Ramos (cell line): ENCODE data around the gene CNTNAP2.

ENCODE experiments used
- in situ Hi-C: fragments of 300-500 bp; cut with MboI; formaldehyde crosslinking; loops from one replicate; pipeline ENCODE4 v1.14.3; 2022; ENCODE audit warnings: low sequenced_read_pairs; ENCODE audit not compliant: unreplicated experiment

The CNTNAP2 gene

DNA sequence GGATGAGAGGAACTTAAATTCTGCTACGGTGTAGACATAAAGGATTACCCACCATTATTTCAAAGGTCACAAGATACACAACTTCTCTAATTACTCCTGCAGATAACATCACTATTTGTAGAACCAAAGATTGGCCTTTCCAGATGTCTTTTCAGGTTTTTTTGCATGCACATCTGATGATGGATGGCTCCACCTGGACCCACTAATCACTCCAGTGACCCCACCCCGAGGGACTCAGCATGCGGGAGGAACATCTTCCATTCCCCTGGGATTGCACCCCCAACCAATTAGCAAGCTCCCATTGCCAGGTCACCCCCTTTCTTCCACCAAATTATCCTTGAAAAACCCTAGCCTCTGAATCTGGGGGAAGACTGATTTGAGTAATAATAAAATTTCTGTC is 608.9 kb downstream of the CNTNAP2 start:
- in situ Hi-C loops = no loop called here

DNA sequence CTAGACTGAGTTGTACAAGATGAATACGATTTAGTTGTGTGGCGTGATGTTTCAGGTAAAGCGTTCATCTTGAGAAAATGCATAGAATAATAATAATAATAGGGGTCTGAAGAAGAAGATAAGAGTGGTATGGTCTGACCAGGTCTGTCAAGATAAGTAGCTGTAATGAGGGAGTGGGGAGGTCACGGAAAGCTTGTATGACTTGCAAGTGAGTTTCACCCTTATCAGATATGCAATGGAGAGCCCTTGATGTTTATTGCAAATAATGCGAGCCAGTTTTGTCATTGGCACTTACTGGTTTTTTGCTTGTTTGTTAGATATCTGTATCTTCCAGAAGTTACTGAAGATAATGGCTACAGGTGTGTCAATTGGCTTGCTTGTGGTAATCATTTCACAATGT is 611.5 kb downstream of the CNTNAP2 start:
- in situ Hi-C loops = no loop called here

DNA sequence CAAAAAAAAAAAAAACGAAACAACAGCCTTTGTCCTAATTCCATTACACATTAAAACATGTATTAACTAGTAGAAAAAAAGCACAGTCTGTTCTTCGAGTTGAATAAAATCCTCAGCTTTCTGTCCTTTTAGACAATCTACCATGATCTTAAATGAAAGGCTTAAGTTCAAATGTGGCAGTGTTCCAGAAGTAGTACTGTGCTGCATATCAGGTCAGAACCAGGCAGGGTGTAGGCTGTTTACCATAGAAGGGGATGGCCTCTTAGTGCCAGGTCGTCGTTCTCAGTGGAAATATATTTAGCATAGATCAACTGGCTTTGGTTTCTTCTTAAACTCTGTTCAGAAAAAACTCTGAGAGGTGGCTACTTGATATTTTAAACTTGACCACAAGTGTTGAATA is 612.0 kb downstream of the CNTNAP2 start:
- in situ Hi-C loops = no loop called here

DNA sequence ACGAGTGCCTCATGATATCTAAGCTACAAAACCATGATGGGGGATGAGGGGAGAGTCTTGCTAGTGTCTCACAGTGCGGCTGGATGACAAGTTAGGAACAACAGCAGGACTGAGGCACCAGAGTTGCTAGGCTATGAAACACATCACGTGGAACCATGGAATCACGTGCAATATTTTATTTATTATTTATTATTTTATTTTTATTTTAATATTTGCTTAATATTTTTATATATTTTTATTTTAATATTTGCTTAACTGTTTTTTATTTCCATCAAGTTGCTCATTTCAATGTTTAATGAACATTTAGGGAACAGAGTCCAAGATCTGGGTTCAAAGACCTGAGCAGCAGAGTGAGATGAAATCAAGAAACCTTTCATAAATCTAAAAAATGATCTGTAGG is 614.6 kb downstream of the CNTNAP2 start:
- in situ Hi-C loops = no loop called here

DNA sequence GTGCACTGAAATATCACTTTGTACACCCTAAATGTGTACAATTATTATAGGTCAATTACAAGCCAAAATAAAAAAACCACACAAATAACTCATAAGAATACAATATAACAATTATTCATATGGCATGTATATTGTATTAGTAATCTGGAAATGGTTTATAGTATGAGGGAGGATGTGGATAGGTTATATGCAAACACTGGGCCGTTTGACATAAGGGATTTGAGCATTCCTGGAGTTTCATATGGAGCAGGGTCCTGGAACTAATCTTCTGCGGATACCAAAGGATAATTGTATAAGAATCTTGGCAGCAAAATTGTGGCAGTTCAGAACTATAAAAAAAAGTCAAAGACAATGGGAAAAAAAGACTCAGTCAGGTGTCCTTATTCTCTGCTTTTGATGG is 619.4 kb downstream of the CNTNAP2 start:
- in situ Hi-C loops = no loop called here

DNA sequence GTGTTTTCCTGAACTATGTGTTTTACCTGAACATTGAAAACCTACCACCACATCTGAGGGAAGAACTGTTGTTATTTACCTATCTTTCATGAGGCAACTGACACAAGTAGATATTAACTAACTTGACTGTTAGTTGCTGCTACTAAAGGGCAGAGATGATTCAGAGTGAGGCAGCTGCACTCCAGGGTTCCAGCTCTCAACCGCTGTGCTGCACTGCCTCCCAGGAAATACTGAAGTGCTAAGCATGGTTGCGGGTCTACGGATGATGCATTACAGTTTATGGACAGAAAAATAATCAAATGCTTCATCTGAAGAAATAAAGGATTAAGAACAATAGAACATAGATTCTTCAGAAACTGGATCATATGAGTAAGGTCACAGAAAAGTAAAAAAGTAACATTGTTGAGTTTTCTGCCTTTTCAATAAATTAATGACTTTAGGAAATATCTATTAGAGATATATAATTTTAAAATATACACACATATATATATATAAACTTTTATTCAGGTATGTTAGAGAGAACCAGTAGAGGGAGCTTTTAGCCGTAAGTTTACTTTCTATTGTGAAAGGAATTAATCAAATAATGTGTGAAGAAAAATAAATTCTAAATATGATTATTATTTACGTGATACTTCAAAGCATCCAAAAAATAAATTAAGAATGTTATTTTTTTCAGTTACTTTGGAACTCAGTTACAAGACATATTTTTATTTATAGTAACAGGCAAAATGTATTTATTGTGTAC is 620.0 kb downstream of the CNTNAP2 start:
- in situ Hi-C loops = no loop called here

DNA sequence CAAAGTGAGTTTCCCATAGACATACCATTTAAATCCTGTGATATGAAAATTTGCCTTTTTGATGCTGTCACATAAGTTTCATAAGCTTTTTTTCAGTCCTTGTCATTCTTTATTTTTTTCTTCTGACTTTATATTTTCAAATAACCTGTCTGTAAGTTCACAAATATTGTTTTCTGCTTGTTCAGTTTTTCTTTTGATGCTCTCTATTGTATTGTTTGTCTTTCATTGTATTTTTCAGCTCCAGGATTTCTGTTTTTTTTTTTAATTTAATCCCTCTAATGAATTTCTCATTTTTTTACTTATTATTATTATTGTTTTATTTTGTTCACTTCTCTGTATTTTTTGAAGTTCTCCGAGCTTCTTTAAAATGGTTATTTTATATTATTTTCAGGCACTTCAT is 623.4 kb downstream of the CNTNAP2 start:
- in situ Hi-C loops = no loop called here

DNA sequence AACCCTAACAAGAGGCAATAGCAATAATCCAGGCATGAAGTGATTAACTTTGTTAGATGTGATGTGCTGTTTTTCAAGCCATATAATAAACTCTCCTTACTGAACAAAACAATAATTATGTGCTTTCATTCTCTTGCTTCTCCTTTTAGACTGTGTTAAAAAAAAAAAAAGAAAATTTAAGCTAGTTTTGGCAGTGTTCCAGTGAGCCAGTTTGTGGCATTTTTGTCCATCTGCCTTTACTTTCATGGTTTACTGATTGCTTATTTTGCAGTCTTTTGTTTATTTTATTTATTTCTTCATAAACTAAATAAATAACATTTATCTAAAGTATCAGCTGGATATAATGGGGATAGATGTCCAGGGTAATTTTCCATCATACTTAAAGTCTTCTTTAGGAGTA is 625.3 kb downstream of the CNTNAP2 start:
- in situ Hi-C loops = no loop called here

DNA sequence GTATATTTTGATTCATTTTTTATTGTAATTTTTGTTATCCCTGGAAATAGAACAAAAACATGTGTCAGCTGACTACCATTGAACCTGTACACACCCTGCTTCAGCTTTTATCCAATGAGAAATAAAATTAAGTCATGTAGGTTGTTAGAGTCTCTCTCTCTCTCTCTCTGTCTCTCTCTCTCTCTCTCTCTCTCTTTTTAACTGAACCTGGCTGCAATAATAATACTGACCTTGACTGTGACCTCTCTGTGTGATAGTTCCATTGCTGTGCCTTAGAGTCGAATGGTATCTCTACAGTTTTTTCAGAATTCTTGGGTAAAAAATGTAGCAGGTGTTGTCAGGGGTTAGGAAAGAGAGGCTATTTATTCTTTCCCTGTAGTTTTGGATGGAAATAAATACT is 637.8 kb downstream of the CNTNAP2 start:
- in situ Hi-C loops = no loop called here

DNA sequence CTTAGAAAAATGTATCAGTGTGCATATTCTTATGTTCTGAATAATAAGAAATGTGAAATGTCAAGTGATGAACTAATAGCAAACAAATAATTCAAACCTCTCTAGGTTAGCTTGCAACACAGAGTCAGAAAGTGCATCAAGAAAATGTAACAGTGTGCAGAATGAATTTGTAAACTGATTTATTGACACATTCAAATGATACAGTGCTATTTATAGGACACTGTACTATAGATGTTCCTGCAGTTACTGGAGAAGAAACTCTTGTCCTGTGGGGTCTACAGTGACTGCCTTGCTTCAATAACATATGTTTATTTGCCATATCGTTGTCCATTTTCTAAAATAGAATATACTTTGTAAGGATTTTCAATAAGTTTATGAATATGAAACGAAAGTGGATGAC is 639.0 kb downstream of the CNTNAP2 start:
- in situ Hi-C loops = no loop called here

DNA sequence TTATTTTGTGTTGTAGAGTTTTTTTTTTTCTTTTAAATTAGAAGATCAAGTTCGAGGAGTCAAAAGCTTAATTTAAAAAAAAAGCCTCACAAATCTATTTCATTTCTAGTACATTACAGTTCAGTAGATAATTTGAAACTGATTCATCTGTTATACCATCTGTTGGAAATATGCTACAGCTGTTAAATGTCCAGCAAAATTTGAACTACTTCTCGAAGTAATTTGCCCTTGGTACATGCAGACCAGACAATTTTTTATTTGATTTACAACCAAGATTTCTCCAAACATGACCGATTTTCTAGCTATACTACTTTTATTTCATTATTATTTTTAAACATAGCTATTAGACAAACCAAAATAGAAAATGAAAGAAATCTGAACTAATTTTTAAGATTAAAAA is 647.9 kb downstream of the CNTNAP2 start:
- in situ Hi-C loops = no loop called here

DNA sequence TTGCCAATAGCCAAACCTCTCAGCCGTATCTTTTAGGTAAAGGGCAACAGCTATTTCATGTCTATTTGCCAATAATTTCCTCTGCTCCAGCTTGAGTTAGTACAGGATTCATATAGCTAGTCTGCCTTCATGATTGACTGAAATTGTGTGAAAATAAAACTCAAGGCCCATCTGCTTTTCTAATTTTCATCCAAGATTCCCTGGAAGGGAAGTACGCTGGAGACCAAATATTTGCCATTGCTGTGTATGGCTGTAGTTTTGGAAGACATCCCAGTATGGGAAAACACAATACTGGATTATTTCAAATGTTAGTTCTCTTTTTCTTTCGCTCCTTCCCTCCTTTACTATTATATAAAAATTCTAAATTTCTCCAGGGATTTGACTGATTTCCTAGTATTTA is 652.4 kb downstream of the CNTNAP2 start:
- in situ Hi-C loops = no loop called here

DNA sequence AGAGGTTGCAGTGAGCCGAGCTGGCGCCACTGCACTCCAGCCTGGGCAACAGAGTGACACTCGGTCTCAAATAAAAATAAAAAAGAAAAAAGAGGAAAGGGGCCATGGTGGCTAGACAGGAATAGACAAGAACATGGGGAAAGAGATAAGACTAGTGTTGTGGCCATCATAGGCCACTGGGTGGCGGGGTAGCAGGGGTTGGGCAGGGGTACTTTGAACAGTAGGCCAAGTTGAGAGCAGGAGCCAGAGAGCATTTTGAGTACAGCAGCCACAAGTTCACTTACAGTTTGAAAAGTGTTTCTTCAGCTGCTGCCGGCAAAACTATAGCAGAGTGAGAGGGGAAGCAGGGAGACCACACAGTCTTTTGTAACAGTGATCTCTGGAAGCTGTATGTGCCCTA is 656.0 kb downstream of the CNTNAP2 start:
- in situ Hi-C loops = no loop called here

DNA sequence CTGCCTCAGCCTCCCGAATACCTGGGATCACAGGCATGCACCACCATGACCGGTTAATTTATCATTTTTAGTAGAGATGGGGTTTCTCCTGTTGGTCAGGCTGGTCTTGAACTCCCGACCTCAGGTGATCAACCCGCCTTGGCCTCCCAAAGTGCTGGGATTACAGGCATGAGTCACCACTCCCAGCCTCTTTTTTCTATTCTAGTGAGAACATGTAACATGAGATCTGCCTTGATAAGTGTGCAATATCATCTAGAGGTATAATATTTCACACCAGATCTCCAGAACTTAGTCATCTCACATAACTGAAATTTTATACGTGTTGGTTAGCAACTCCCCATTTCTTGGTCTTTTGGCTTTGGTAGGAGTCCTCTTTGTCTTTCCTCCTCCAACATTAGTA is 656.9 kb downstream of the CNTNAP2 start:
- in situ Hi-C loops = no loop called here

DNA sequence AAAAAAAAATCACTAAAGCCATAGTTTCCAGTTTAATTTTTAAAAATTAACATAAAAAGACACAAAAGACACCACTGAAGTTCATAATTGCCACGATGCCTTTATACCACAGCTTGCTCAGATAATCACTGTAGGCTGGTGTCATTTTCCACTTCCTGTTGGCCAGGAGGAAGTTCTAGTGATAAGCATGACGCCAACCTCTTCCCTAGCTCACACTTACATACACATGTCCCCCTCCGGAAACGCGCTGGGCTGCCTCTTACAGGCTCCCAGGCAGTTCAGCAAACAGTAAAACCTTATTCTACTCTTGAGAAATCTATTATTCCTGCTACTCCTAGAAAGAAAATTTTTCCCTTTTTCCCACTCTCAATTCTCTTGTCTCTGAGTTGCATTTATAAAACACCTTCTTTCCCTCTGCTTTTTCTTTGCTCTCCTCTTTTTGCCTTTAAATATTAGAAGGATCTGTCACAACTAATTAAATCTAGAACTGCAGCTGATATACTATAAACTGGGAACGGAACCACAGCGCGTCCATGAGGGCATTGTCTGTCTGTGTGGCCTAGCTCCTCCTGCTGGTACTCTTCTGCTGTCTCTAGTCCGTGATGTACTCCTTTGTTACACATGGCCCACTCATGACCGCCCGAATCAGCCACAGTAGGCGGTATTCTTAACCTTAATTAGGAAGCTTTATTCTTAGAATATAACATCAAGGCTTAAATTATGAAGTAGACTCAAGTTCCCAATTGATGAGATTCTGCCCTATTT is 664.9 kb downstream of the CNTNAP2 start:
- in situ Hi-C loops = no loop called here

DNA sequence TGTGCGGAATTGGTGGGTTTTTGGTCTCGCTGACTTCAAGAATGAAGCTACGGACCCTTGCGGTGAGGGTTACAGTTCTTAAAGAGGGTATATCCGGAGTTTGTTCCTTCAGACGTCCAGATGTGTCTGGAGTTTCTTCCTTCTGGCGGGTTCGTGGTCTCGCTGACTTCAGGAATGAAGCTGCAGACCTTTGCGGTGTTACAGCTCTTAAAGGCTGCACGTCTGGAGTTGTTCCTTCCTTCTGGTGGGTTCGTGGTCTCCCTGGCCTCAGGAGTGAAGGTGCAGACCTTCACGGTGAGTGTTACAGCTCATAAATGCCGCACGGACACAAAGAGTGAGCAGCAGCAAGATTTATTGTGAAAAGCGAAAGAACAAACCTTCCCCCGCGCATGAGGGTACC is 670.7 kb downstream of the CNTNAP2 start:
- in situ Hi-C loops = no loop called here

DNA sequence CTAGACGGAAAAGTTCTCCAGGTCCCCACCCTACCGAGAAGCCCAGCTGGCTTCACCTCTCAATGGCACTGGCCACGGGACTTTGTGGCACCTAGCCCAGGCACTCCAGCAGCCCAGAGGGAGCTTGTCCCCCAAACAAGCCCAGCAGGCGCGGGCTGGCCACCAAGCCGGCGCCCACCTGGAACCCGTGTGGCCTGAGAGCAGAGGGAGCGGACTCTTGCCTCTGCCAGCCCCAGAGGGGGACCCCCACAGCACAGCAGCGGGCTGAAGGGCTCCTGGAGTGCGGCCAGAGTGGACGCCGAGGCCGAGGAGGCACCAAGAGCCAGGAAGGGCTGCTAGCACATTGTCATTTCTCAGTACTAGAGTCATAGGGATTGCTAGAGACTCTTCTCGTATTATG is 671.4 kb downstream of the CNTNAP2 start:
- in situ Hi-C loops = no loop called here

DNA sequence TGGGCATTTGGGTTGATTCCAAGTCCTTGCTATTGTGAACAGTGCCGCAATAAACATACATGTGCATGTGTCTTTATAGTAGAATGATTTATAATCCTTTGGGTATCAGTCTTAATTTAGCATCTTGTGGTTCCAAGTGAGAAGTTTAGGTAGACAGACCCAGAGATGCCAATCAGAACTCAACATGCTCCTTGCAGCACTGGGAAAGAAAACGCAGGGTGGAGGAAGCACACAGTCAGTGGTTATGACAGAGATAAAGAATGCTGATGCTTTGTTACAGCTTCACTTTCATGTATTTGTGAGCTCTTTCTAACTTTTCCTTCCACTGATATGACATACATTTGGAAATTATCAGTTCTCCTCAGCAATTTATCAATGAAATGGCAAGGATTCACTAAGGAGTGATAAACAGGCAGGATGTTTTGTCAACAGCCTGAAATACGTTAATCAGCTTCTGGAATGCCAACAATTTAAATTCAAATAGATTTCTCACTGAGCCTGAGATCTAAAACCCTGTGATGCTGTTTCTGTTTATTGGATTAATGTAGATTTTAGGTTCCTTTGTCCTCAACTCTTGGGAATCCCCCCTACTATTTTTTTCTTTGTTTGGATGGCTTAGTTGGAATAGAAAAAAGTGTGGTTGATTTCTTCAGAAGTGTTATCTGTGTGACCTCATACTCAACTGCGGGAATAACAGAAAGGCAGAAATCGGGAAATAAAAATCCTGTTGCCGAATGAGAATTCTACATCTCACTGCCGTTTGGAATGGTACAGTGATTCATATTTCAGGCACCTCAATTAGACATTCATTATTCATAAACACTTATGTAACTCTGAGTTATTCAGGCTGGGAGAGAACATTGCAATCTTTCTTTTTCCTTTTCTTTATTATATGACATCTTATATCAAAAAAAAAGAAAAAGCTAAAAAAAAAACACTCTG is 675.0 kb downstream of the CNTNAP2 start:
- in situ Hi-C loops = no loop called here

DNA sequence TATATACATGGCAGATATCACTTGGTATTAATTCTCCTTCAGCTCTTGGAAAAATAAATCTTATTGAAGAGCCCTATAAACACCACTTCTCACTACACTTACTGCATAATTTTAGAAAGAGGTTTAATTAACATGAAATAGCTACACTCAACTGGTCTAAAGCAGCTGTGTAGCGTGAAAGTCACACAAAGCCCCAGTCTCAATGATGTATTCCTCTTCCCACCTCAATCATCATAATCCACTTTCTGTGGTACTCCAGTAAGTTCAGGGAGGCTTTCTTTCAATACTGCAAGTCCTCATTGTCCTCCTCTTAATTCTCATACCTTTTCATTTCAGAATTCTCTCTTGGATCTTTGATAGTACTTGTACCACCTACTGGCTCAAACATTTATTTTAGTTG is 688.0 kb downstream of the CNTNAP2 start:
- in situ Hi-C loops = no loop called here

DNA sequence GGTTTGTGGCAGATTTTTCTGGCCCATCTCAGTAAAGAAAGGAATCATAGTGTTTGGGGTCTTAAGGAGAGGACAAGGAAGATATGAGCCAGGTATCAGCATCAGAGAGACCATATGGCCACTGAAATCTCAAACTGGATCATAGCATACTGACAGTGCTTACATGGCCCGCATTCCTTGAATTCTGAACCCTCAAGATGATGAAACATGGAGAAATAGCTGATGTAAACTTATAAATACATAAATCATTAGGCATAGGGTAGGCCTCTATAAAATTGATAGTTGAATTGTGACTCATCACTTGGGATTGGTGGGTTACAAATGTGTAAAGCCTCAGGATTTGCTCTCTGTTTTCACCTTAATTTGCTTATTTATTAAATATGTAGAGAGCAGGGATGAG is 688.5 kb downstream of the CNTNAP2 start:
- in situ Hi-C loops = no loop called here

DNA sequence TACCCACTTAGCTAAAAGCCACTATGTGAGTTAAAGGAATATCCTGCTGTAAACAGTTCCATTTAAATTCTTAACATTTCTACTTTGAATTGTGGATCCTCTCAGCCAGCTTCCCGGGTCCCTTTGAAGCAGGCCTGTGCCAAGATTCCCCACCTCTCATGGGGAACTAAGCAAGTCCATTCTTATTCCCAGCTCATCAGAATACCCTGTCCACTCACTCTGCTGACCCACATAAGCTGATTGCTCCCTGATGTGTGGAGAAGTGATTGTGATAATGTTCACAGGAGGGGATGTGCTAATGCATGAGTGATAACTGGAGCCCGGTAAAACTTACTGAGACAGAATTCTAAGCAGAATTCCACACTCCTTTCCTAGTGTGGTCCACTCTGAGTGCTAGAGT is 709.7 kb downstream of the CNTNAP2 start:
- in situ Hi-C loops = no loop called here
